ENCODE data around the gene SUSD4.
"Not testable (repeated sequence)": the region's sequence is repeated elsewhere in the genome, so short reads cannot be mapped to it uniquely, and the experiment has no call there.

SUSD4 gene, protein sequence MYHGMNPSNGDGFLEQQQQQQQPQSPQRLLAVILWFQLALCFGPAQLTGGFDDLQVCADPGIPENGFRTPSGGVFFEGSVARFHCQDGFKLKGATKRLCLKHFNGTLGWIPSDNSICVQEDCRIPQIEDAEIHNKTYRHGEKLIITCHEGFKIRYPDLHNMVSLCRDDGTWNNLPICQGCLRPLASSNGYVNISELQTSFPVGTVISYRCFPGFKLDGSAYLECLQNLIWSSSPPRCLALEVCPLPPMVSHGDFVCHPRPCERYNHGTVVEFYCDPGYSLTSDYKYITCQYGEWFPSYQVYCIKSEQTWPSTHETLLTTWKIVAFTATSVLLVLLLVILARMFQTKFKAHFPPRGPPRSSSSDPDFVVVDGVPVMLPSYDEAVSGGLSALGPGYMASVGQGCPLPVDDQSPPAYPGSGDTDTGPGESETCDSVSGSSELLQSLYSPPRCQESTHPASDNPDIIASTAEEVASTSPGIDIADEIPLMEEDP

DNA sequence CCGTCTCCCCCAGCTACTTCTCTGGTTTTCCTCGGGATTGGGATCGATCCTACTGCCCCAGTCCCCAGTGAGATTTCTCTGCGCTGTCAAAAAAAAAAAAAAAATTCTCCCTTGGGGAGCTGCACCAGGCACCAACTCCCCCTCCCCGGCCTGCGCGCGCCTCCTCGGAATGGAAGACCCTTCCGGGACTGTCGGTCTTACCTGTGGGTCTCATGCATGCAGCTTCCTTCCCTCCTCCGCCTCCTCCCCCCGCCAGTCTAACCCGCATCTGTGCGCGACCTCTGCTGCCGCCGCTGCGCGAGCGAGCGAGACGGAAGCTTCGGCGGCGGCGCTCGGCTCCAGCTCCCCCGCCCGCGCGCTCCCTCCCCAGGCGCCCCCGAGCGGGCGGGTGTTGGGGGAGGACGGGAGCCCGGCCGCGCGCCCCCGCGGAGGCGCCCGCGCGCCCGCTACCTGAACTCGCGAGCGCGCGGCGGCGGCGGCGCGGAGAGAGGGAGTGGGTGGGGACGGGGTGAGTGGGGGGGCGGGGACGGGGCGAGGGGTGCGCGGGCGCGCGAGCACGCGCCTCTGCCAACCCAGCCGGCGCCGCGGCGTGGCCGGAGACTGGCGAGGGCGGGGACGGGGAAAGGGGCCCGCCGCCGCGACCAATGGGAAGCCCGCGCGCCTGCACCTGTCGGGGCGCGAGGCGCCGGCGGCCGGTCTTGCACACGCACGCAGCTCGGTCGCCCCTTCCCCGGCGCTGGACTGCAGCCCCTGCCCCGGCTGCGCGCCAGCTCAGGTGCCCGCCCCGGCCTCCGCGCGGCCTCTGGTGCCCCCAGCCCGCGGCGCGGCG lies at the start of gene SUSD4:
Gene SUSD4 (minus strand): TSS at position 321 of the 829 bp plus-strand sequence. CDS start 751 bp downstream, outside the sequence.
- peak; percentile 79 for DNase-seq

GRCh38 chr1:223413216-223413615 lies 49.2 kb upstream of the SUSD4 start:
- DNase-seq = no peak

DNA sequence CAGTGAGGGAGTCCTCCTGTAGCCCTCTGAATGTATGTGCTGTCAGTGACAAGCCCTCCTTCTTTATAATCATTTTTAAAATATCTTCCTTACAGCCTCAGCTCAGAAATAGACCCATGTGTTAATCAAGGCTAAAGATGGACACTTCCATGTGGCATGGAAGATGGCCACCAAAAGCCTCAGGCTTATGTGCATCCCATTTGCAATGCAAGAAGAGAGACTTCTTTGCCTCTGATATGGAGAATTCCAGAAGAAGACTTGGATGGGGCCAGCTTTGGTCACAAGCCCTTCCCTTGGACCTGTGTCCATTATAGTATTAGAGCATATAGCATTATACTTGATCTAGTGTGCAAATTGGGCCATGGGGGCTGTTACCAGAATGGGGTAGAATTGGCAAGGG lies 47.7 kb upstream of the SUSD4 start:
- DNase-seq = no peak

GRCh38 chr1:223411309-223411708 lies 47.3 kb upstream of the SUSD4 start:
- no peak for DNase-seq

- no peak for DNase-seq
Observed at GRCh38 chr1:223410036-223410435, 46.1 kb upstream of the SUSD4 start.

DNA sequence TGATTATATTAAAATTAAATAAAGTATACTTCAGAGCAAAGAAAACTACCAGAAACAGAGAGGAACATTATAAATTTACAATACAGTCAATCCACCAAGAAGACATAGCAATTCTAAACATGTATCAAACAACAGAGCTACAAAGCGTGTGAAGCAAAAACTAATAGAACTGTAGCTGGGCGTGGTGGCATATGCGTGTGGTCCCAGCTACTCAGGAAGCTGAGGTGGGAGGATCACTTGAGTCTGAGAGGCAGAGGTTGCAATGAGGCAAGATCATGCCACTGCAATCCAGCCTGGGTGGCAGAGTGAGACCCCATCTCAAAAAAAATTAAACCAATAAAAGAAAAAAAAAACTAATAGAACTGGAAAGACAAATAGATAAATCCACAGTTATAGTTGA lies 41.5 kb upstream of the SUSD4 start:
- no peak for DNase-seq

DNA sequence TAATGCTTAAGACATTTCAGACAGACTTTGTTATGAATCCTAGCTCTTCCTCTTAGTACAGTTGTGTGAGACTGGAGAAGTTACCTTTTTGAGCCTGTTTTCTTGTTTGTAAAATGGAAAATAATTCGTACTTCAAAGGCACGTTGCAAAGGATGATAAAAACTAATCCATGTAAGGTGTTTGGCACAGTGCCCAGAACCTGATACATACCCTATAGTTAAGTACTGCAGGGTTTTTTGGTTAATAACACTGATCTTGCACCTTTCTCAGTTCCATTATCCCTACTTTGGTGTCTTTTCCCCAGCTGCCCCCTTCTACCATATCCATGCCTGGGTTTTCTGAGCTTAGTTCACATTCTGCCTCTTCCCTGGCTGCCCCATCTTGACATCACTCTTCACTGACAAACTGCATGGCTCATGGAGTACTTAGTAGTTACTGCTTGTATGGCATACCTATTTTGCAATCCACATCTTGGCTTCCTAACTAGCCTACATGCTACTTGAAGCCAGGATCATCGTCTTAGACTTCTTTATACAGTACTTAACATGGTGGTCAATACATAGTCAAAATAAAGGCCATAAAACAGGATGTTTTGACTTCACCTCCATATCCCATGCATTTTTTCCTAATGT lies 39.3 kb upstream of the SUSD4 start:
- peak; percentile 70 for DNase-seq

DNA sequence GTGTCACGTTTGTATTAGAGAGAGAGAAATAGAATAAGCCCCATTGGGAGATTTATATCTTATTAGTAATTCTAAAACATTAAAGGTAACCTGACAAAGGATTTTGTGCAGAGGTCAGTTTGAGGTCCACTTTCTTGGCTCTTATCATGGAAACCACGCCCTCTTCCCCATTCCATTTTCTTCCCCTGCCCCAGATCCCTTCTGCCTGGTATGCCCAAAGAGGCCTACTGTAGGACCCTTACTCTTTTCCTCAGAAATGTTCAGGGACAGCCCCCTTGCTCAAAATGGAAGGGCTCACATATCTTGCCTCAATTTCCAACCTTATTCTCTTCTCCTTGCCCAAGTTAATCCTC lies 38.8 kb upstream of the SUSD4 start:
- DNase-seq = no peak

DNA sequence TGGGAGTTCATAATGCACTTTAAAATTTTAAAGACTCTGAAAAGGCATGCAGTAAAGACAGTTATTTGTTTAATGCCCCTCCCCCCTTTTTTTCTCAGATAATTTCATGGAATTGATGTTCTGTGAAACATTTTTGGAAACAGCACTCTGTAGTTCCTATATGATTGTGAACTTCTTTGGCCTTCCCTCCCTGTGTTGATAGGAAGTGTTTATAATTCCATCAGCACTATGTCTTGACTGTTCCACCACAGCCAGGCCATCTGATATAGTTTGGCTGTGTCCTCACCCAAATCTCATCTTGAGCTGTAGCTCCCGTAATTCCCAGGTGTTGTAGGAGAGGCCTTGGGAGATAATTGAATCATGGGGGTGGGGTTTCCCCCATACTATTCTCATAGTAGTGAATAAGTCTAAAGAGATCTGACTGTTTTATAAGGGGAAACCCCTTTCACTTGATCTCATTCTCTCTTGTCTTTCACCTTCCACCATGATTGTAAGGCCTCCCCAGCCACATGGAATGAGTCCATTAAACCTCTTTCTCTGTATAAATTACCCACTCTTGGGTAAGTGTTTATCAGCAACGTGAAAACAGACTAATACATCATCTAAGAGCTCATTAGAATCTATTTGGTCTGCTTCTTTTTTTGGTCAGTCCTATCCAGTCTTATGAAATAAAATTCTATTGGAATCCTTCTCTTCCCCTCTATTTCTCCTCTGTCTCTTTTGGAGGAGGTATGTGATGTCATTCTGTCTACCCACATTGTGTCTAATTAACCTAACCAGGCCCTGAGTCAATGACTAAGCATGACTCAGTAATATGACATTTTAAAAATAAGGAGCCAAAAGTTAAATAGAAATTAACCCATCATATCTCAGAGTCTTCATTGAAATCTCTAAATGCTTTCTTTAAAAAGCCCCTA lies 38.2 kb upstream of the SUSD4 start:
- no peak for DNase-seq

- DNase-seq = not testable (repeated sequence)
Observed at GRCh38 chr1:223399393-223399792, 35.4 kb upstream of the SUSD4 start.

DNA sequence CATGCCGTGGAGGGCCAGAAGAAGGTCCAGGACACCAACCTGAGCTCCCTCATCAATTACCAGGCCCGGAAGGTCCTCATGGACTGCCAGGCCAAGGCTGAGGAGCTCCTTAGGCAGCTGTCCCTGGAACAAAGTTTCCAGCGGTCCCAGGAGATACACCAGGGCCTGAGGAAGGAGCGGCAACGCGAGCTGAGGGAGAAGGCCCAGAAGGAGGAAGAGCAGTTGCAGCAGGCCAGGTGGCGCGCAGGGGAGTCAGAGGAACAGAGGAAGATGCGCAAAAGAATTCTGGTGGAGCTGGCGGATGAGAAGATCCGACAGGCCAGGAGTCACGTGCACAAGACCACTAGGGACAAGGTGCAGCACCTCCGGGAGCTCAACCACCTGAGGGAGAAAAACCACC lies 30.7 kb upstream of the SUSD4 start:
- DNase-seq = no peak

GRCh38 chr1:223394242-223394641 lies 30.3 kb upstream of the SUSD4 start:
- no peak for DNase-seq

- peak; percentile 8 for DNase-seq
Observed at GRCh38 chr1:223393275-223394214, 29.6 kb upstream of the SUSD4 start, which contains the start of gene CCDC185. CCDC185 (plus strand) TSS chr1:223393415; CDS start chr1:223393476, 61 bp downstream.

DNA sequence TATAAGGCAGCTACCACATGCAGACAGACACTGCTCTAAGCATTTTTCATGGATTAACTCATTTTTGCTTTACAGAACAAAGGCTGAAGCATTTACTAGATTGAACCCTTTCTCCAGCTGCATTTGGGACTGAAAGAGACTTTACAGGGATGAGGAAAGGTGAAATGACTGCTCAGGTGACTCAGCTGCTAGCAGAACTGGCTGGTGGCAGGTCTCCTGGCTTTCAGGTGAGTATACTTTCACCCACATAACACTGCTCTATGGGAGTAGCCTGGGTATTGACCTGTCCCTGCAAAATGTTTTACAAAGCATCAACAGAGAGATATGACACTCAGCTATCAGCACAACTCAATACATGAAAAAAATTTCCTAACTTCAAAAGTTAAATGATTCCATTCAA lies 26.6 kb upstream of the SUSD4 start:
- DNase-seq = no peak

GRCh38 chr1:223386013-223386412 lies 22.0 kb upstream of the SUSD4 start:
- DNase-seq = no peak

GRCh38 chr1:223378754-223379153 lies 14.8 kb upstream of the SUSD4 start:
- no peak for DNase-seq

- no peak for DNase-seq
Observed at GRCh38 chr1:223374064-223374610, 10.2 kb upstream of the SUSD4 start.

DNA sequence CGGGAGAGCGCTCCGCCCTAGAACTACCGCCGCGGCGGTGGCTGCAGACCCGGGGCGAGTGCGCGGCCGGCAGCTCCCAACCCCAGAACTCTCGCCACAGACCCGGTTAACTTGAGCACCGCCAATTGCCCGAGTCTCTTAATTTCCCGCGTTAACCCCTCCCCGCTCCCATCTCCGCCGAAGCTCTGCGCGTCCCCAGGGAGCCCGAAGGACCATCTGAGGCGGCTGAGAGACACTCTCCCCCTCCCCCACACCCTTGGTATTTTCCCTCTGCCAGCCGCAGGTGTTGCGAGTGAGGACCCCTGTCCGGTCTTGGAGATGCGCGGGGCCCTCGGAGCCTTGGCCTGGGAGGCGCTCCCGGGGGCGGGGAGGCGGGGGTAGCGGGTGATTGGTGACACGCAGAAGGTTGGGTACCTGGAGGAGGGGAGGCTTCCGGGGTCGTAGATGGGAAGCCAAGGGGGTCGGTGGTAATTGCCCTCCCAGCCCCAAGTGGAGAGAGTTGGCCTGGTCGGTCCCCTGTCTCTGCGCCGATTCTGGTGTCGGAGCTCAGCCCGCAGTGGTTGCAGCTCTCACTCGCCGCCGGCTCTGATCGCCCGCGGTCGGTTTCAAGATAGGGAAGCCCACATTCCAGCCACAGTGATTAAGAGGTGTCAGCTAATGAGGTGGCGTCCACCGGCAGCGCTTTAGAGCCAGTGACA lies 858 bp upstream of the SUSD4 start:
- peak; percentile 45 for DNase-seq

GRCh38 chr1:223363057-223363855 lies 720 bp downstream of the SUSD4 start:
- DNase-seq = peak; percentile 40

All from COR-L47 (cell line).